Common myeloid progenitor, CD34-positive (primary cell): ENCODE measurements around the gene MRTO4.

ENCODE experiments used
- CTCF ChIA-PET: fragments of 350-600 bp; sonication (Branson Sonifier 250); formaldehyde crosslinking; loops from one replicate; lab custom pipeline; 2021; ENCODE audit warnings: antibody characterized with exemption; lab: Charles Lee
- POLR2A ChIA-PET: fragments of 350-600 bp; sonication (Branson Sonifier 250); formaldehyde crosslinking; loops from one replicate; lab custom pipeline; 2021; ENCODE audit warnings: antibody characterized with exemption; lab: Charles Lee
- DNase-seq, 3 donors: peaks; one replicate each; pipeline versions ENCODE4 v3.0.0 to v3.0.0-alpha.2; 2013
- H3K27ac ChIP-seq, 2 experiments: 1 replicate in 1 of 2; 2 replicates in 1 of 2; pipeline ENCODE4 v1.7.0; 2013; ENCODE audit warnings: inconsistent platforms in 2 of 2, low read length in 2 of 2, mild to moderate bottlenecking in 2 of 2, low read depth in 1 of 2, moderate library complexity in 1 of 2; ENCODE audit not compliant: severe bottlenecking in 2 of 2, insufficient read depth in 1 of 2, poor library complexity in 1 of 2
- H3K27me3 ChIP-seq, 5 experiments: replicated peaks in 2 of 5; 1 replicate in 3 of 5; 2 replicates in 2 of 5; pipeline versions ENCODE4 v1.6.1 to v1.7.0; 2013; ENCODE audit warnings: low read length in 4 of 5, mild to moderate bottlenecking in 2 of 5, moderate library complexity in 2 of 5, inconsistent platforms in 1 of 5; ENCODE audit not compliant: insufficient read depth in 5 of 5, control insufficient read depth in 4 of 5
- H3K36me3 ChIP-seq, 4 experiments: 1 replicate in 2 of 4; 2 replicates in 2 of 4; pipeline versions ENCODE4 v1.6.1 to v1.7.0; 2013; ENCODE audit warnings: low read length in 3 of 4, control low read depth in 1 of 4, mild to moderate bottlenecking in 1 of 4; ENCODE audit not compliant: control insufficient read depth in 4 of 4, insufficient read depth in 4 of 4
- H3K4me1 ChIP-seq, 4 experiments: 1 replicate in 3 of 4; 2 replicates in 1 of 4; pipeline versions ENCODE4 v1.6.1 to v1.7.1; 2013; ENCODE audit warnings: low read length in 3 of 4, mild to moderate bottlenecking in 3 of 4, control low read depth in 1 of 4, inconsistent platforms in 1 of 4, moderate library complexity in 1 of 4; ENCODE audit not compliant: control insufficient read depth in 4 of 4, insufficient read depth in 4 of 4; ENCODE audit errors: control extremely low read depth in 1 of 4
- H3K4me3 ChIP-seq, 7 experiments: 1 replicate in 4 of 7; 2 replicates in 3 of 7; pipeline versions ENCODE4 v1.5.1 to v1.7.0; 2013; ENCODE audit warnings: mild to moderate bottlenecking in 7 of 7, low read length in 6 of 7, moderate library complexity in 6 of 7, inconsistent platforms in 2 of 7, low read depth in 2 of 7, control low read depth in 1 of 7; ENCODE audit not compliant: insufficient read depth in 4 of 7, control insufficient read depth in 1 of 7; ENCODE audit errors: extremely low read depth in 1 of 7
- H3K9me3 ChIP-seq, 5 experiments: 1 replicate in 4 of 5; 2 replicates in 1 of 5; pipeline versions ENCODE4 v1.6.1 to v1.7.1; 2013; ENCODE audit warnings: low read length in 4 of 5, mild to moderate bottlenecking in 2 of 5, inconsistent platforms in 1 of 5, low read depth in 1 of 5, moderate library complexity in 1 of 5; ENCODE audit not compliant: control insufficient read depth in 4 of 5, insufficient read depth in 2 of 5; ENCODE audit errors: control extremely low read depth in 1 of 5
- WGBS: methylation state at CpG from one replicate; pipeline ENCODE4 v1.1.5; 2013; ENCODE audit not compliant: insufficient coverage; 5-methylcytosine and 5-hydroxymethylcytosine counted together

Gene MRTO4

GRCh38 chr1:19234224-19234623 lies 17.4 kb upstream of the MRTO4 start:
- H3K4me1 ChIP-seq, result no peaks in the 10 kb centered on the region
- DNase-seq, result no peak
- WGBS, result 93% methylated on average over 3 of the region's 3 CpGs
- H3K27ac ChIP-seq, result no peak overlapping the region
- no peak overlapping the region for H3K4me3 ChIP-seq
- H3K27me3 ChIP-seq, result no peaks in the 10 kb centered on the region
- H3K36me3 ChIP-seq, result peaks cover 27 to 84% (median 74%) of the 10 kb centered on the region in 4 experiments
- H3K9me3 ChIP-seq, result no peaks in the 10 kb centered on the region
- CTCF ChIA-PET, result interaction anchor here (1.4 to 1.9 kb wide), 2 partner anchors 17 to 107 kb away, joined by 3 to 4 read pairs; partner anchors contain the start of genes EMC1 and MRTO4
- POLR2A ChIA-PET, result interaction anchor here (0.8 kb wide), 1 partner anchor 15 kb away, joined by 3 read pairs; no protein-coding TSS in a partner anchor

- 100% methylated on average over 7 of the region's 7 CpGs for WGBS
- H3K27ac ChIP-seq, result no peak overlapping the region
- CTCF ChIA-PET, result interaction anchor here (0.9 to 4.0 kb wide), 11 partner anchors 8 to 83 kb away, joined by 3 to 18 read pairs (median 7); partner anchors contain the start of genes EMC1 and MRTO4
- H3K4me1 ChIP-seq, result peaks cover 0 to 2% (median under 1%) of the 10 kb centered on the region in 4 experiments
- no peaks in the 10 kb centered on the region for H3K9me3 ChIP-seq
- no peak for DNase-seq
- no peaks in the 10 kb centered on the region for H3K27me3 ChIP-seq
- POLR2A ChIA-PET, result no interaction called here
- no peak overlapping the region for H3K4me3 ChIP-seq
- H3K36me3 ChIP-seq, result peaks cover 42 to 84% (median 72%) of the 10 kb centered on the region in 4 experiments
These were observed 11.7 kb upstream of the MRTO4 start for GRCh38 chr1:19239876-19240275.

DNA sequence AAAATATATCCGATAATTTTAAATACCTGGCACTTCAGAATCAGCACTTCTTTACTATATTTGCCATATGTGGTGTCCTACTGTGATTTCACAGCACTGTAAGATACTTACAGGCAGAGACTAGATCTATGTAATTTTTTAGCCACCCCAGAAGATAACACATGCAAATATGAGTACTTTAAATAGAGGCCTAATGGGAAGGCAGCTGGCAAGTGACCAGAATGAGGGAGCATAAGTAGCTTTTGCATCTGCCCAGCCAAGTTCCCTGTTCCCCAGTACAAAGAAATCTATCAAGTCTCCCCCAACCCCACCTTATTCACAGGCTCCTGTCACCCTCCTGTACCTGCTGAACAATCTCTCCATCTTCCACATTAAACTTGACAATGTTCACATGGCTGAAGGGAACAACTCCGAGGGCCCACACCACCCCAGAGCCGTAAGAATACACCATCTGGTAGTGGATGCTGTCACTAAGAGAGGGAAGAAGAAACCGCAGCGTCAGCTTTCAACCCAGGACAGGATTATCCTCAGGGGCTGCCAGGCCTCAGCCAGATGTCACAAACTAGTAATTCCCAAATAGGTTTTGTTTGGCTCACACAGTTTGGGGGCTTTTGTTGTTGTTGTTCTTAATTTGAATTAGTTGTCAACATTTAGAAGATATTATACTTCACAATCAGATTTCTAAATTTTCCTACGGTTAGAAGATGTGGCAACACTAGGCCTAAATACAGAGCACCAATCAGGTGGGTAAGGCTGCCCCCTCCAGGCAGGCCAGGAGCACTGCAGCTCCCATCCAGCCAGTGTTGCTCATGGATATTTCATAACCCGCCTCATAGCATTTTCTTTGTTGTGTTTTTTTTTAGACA lies 10.7 kb upstream of the MRTO4 start:
- 84% methylated on average over 7 of the region's 7 CpGs for WGBS
- ChIA-PET POLR2A (interaction anchor here (0.6 to 0.9 kb wide), 2 partner anchors 61 to 163 kb away, joined by 3 to 6 read pairs; no protein-coding TSS in a partner anchor), CTCF (interaction anchor here (0.7 to 4.0 kb wide), 21 partner anchors 11 to 357 kb away, joined by 3 to 18 read pairs (median 4); partner anchors contain the start of genes EMC1 and MRTO4)
- Histone ChIP-seq H3K4me1 (peaks cover 0 to 2% (median under 1%) of the 10 kb centered on the region in 4 experiments), H3K9me3 (no peaks in the 10 kb centered on the region), H3K27ac (peak overlapping the region in 1 of 2 experiments; percentile 67), H3K36me3 (peaks cover 45 to 80% (median 68%) of the 10 kb centered on the region in 4 experiments), H3K4me3 (no peak overlapping the region), H3K27me3 (no peaks in the 10 kb centered on the region)
- DNase-seq, result peak; percentile 61 to 80 (median 77)

DNA sequence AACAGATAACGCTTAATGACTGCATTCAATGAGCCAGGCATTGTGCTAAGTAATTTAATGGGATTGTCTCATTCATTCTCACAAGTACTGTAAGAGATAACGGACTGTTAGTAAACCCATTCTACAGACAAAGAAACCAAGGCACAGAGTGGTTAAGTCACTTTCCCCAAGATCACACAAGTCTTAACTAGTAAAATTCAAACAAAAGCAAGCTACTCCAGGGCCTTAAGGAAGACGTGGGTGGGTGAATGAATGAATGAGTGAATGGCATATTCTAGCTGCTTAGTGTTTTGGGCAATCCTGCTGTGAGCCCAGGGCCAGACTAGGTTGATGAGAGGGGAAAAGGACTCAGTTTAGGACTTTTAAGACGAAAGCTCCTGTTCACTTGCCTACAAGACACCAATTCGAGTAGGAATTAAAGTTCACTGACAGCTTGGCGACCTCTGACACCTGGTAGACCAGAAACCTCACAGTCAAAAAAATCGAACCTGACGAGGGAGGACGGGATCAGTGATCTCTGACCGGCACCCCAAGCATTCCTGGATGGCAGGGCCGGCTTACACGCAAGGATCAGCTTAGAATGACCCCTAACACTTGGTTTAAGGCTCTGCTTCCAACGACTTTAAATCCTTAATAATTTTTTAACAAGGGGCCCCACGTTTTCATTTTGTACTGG lies 838 bp upstream of the MRTO4 start:
- Histone ChIP-seq H3K9me3 (no peaks in the 10 kb centered on the region), H3K4me1 (peaks cover 18 to 37% (median 33%) of the 10 kb centered on the region in 4 experiments), H3K27me3 (no peaks in the 10 kb centered on the region), H3K4me3 (peak overlapping the region; percentile 39 to 98 (median 94)), H3K27ac (peak overlapping the region; percentile 91 to 97), H3K36me3 (peaks cover 0 to 19% (median 9%) of the 10 kb centered on the region in 4 experiments)
- CTCF ChIA-PET, result interaction anchor here (1.2 to 3.4 kb wide), 4 partner anchors 9 to 401 kb away, joined by 3 to 18 read pairs (median 4); no protein-coding TSS in a partner anchor
- DNase-seq, result peak; percentile 3 to 17 (median 15)
- 19% methylated on average over 10 of the region's 14 CpGs for WGBS
- POLR2A ChIA-PET, result interaction anchor here (1.0 to 1.3 kb wide), 3 partner anchors 18 to 71 kb away, joined by 3 to 4 read pairs (median 3); no protein-coding TSS in a partner anchor

DNA sequence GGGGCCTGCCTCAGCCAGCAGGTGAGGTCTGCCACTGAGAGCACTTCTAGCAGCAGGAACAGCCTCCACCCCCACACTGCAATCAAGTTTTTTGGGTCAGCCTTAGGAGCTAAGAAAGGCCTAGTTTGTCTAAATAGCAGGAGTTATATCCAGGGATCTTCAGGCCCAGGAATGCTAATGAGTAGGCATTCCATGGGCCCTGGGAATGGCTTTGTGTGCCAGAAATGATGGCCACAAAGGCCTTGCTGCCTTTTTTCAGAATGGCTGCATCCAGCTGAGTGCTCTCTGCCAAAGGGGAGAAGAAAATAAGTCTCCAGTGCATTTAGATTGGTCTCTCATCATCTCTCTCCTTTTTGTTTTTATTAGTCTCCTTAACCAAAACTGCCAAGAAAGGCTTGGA lies 2.8 kb downstream of the MRTO4 start:
- H3K4me3 ChIP-seq, result no peak overlapping the region
- DNase-seq, result no peak
- no peak overlapping the region for H3K27ac ChIP-seq
- POLR2A ChIA-PET, result no interaction called here
- CTCF ChIA-PET, result interaction anchor here (1.1 to 1.6 kb wide), 3 partner anchors 10 to 408 kb away, joined by 3 to 4 read pairs (median 3); no protein-coding TSS in a partner anchor
- H3K36me3 ChIP-seq, result peaks cover 3 to 48% (median 37%) of the 10 kb centered on the region in 4 experiments
- H3K9me3 ChIP-seq, result no peaks in the 10 kb centered on the region
- H3K4me1 ChIP-seq, result peaks cover 18 to 37% (median 33%) of the 10 kb centered on the region in 4 experiments
- no peaks in the 10 kb centered on the region for H3K27me3 ChIP-seq

DNA sequence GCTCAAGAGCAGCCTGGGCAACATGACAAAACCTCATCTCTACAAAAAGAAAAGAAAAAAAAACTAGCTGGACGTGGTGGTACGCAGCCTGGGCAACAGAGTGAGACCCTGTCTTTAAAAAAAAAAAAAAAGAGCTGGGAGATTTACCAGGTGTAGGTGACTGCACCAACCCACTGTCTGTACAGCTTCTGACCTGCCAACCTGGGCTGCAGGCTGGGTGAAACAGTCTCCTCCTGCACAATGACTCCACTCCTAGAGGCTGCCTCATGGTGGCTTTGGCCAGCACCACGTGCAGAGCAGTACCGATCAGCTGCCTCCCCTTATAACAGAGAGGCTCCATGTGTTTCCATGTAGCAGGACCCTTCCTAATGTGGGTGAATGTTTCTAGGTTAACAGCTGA lies 3.7 kb downstream of the MRTO4 start:
- WGBS, result 100% methylated on average over 1 of the region's 4 CpGs
- Histone ChIP-seq H3K4me1 (peaks cover 18 to 34% (median 30%) of the 10 kb centered on the region in 4 experiments), H3K9me3 (no peaks in the 10 kb centered on the region), H3K27ac (no peak overlapping the region), H3K4me3 (no peak overlapping the region), H3K36me3 (peaks cover 6 to 57% (median 46%) of the 10 kb centered on the region in 4 experiments), H3K27me3 (no peaks in the 10 kb centered on the region)
- POLR2A ChIA-PET, result no interaction called here
- CTCF ChIA-PET, result interaction anchor here (1.1 to 1.6 kb wide), 3 partner anchors 11 to 407 kb away, joined by 3 to 4 read pairs (median 3); no protein-coding TSS in a partner anchor
- DNase-seq, result no peak
